ENCODE measurements around the gene CDH18. TPM values are rescaled to one million over a fixed set of nuclear protein-coding genes. Genes with fewer than 3 reads are reported as not detected.

CDH18 gene
- total and polyA plus RNA-seq, 2 of the 4 experiments (the other 2 are of a cell fraction): 0.24 to 1.1 TPM

GRCh38 chr5:19770396-19770795, 217.6 kb downstream of the CDH18 start:
- Histone ChIP-seq H2AK5ac (ENCODE audit: low read depth, low read length) (no peak overlapping the region), H3K27ac (ENCODE audit: insufficient read depth, low read length) (no peak overlapping the region), H3K36me3 (ENCODE audit: control insufficient read depth, insufficient read depth, low read length) (no peaks in the 10 kb centered on the region), H4K91ac (ENCODE audit: insufficient read depth, low read depth, low read length) (no peak overlapping the region), H2AFZ (replicated peaks; ENCODE audit: low read length, poor library complexity) (no peak overlapping the region), H3K18ac (ENCODE audit: low read depth, low read length) (no peak overlapping the region), H4K20me1 (ENCODE audit: insufficient read depth, low read length) (no peaks in the 10 kb centered on the region), H4K8ac (ENCODE audit: low read depth in 2 of 2, low read length in 2 of 2) (no peak overlapping the region), H3K4ac (ENCODE audit: low read depth, low read length) (no peak overlapping the region), H2BK5ac (ENCODE audit: low read depth, low read length, poor library complexity, severe bottlenecking) (no peak overlapping the region), H3K23ac (ENCODE audit: low read depth, low read length) (no peak overlapping the region), H3K4me1 (ENCODE audit: control insufficient read depth, insufficient read depth, low read length) (no peaks in the 10 kb centered on the region), H2BK20ac (ENCODE audit: low read depth, low read length) (no peak overlapping the region), H3K27me3 (ENCODE audit: control insufficient read depth, insufficient read depth, low read length) (no peaks in the 10 kb centered on the region), H2BK120ac (ENCODE audit: low read depth, low read length) (no peak overlapping the region), H2BK15ac (ENCODE audit: low read depth, low read length) (no peak overlapping the region), H3K4me2 (ENCODE audit: low read depth, low read length) (no peak overlapping the region), H4K5ac (ENCODE audit: low read depth, low read length) (no peak overlapping the region), H3K79me1 (ENCODE audit: low read depth in 1 of 2, low read length in 2 of 2) (no peaks in the 10 kb centered on the region), H2AK9ac (replicated peaks; ENCODE audit: low read depth, low read length, poor library complexity) (no peak overlapping the region), H3K56ac (ENCODE audit: extremely low read depth, insufficient read depth, low read length) (no peak overlapping the region), H3K9me3 (ENCODE audit: control insufficient read depth, insufficient read depth, low read length) (no peaks in the 10 kb centered on the region), H3K9me1 (ENCODE audit: insufficient read depth, low read length) (no peaks in the 10 kb centered on the region), H3K4me3 (ENCODE audit: insufficient read depth, low read depth, low read length) (no peak overlapping the region), H3K14ac (replicated peaks; ENCODE audit: low read depth, low read length) (no peak overlapping the region), H3K9ac (ENCODE audit: low read depth, low read length) (no peak overlapping the region)
- TF ChIP-seq USF2 (IDR thresholded peaks at IDR 0.05; ENCODE audit: low read depth, low read length): no peak
- no peak for TF ChIP-seq CTCF (conservative IDR thresholded peaks at IDR 0.05; ENCODE audit: low read depth, low read length)
- DNase-seq: no peak
- in situ Hi-C loops (cut with MboI; ENCODE audit: low sequenced_read_pairs) (no loop called here), dilution Hi-C loops (cut with HindIII; ENCODE audit: low sequenced_read_pairs, unreplicated experiment) (no loop called here), intact Hi-C loops (cut with micrococcal nuclease) (no loop called here)
- ChIA-PET CTCF (no interaction called here), POLR2A (ENCODE audit: unreplicated experiment) (no interaction called here)
- ATAC-seq (ENCODE audit: low read depth): no peak
- no TSS peak for BruUV-seq (replicated peaks)
